ENCODE results near the gene TNS2.
"Not testable (repeated sequence)": the region's sequence is repeated elsewhere in the genome, so short reads cannot be mapped to it uniquely, and the experiment has no call there.

The TNS2 gene

GRCh38 chr12:53094796-53095595 lies 45.1 kb downstream of the TNS2 start:
- DNase-seq = not testable (repeated sequence)

- DNase-seq = not testable (repeated sequence)
Measured at GRCh38 chr12:53095596-53095895, 45.7 kb downstream of the TNS2 start.

DNA sequence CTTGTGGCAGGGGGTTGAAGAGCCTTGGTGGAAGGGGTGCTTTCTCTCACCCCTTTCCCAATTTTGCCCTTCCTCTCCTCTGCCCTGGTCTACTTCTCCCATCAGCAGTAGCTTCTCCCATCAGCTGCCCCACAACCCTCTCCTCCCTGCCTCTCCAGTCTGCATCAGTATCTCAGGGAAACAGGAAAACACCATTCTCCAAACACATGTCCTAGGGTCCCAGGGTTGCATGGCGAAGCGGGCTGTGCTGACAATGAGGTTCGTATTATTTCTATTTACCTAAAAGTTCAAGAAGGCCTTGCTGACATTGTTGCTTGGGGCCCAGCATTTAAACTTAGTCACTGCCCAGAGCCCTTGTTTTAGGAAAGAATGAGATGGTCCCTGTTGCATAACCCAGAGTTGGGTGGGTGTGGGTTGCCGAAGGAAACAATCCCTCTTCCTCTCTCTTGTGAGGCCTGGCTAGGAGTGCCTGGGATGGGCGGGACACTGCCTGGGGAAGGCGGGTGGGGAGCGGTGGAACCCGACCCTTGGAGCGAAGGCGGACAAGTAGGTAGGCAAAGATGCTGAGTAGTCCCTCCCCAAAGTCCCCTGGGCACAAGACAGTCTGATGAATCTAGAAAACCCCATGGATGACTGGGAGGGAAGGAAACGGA lies 46.4 kb downstream of the TNS2 start:
- DNase-seq = no peak

DNA sequence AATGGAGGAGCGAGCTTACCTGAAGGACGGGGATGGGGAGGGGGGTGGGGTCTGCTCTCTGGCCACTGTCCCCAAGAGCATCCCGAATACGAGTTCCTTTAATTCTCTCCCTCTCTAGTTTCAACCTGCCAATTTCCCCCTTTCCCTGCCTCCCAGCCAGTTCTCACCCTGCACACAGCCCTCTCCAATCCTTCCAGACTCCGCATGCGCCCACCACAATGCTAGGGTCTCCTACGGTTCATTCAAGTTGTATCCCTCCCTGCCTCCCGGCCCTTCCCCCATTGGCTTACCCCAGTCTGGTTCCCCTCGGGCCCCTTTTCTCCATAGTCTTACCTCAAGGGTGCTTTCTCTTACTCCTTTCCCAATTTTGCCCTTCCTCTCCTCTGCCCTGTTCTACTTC lies 46.9 kb downstream of the TNS2 start:
- DNase-seq = no peak

GRCh38 chr12:53097207-53097563 lies 47.3 kb downstream of the TNS2 start:
- DNase-seq = no peak

GRCh38 chr12:53097564-53098353 lies 47.9 kb downstream of the TNS2 start, which contains the start of gene IGFBP6:
IGFBP6 (plus strand) TSS chr12:53097667; CDS start chr12:53097718, 51 bp downstream.
- DNase-seq = no peak

DNA sequence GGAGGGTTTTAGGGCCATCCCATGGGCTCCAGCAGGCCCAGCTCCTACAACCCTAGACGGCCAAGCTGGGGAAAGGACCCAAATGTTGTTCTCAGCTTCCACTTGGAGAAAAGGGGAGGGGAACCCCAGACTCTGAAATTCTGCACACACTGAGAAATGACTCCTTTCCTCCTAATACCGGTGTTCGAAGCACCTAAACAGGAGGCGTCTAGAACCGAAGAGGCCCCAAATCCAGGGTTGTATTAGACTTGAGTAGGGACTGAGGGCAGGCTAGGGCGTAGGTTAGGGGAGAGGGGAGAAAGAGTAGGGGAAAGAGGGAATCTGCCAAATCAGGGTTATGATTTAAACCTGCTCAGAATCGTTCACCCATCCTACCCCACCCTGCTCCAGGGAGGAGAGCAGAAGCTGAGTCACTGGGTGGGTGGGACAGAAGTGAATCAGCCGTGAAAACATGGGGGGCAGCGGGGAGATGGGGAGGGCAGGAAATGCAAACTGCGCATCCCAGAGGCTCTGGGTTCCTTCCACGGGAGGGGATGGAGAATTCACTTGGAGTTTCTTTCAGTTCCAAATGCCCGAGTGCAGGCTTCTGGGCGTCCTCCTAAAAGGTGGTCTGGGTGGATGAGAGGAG lies 48.6 kb downstream of the TNS2 start:
- DNase-seq = no peak

GRCh38 chr12:53099071-53099882 lies 49.4 kb downstream of the TNS2 start:
- DNase-seq = peak; percentile 40

GRCh38 chr12:53100466-53101151 lies 50.7 kb downstream of the TNS2 start:
- no peak for DNase-seq

DNA sequence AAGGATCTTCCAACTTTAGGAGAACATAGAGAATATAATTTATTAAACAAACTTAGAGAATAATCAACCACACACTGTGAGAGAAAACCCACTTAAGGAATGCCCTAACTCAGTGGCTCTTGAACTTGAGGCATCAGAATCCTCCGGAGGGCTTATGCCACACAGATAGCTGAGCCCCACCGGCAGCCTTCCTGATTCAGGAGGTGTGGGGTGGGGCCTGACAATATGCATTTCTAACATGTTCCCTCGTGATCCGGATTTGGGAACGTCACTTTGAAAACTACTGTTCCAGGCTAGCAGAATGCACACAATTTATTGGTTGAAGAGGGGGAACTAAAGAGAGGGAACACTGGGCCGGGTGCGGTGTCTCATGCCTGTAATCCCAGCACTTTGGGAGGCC lies 51.4 kb downstream of the TNS2 start:
- DNase-seq = no peak

DNA sequence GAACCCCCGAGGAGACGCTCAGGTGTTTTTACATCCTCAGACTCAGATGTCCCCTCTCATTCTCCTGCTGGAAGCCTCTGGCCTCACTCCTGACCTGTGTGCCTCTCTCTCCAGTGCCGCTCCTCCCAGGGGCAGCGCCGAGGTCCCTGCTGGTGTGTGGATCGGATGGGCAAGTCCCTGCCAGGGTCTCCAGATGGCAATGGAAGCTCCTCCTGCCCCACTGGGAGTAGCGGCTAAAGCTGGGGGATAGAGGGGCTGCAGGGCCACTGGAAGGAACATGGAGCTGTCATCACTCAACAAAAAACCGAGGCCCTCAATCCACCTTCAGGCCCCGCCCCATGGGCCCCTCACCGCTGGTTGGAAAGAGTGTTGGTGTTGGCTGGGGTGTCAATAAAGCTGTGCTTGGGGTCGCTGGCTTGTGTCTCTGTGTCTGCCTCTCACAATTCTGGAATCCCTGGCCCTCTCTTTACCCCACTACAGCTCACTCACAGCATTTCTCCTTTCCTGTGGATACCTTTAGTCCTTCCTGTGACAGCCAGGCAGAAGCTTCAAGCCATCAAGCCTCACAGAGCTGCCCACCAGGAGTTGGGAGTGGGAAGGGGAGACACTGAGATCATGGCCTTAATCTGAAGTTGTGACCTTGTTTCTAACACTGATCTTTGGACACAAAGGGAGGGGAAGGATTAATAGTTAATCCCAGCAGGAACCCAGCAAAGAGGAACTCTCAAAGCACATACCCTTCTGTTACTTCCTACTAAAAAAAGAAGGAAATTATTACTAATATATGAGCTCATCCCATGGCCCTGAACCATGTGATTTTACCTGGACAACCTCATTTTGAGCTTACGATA lies 52.3 kb downstream of the TNS2 start:
- DNase-seq = no peak

- no peak for DNase-seq
Measured at GRCh38 chr12:53102883-53103807, 53.3 kb downstream of the TNS2 start, which contains the start of gene SOAT2. SOAT2 (plus strand) TSS chr12:53103486; CDS start chr12:53103578, 92 bp downstream.

GRCh38 chr12:53103860-53104305 lies 54.0 kb downstream of the TNS2 start:
- DNase-seq = no peak

DNA sequence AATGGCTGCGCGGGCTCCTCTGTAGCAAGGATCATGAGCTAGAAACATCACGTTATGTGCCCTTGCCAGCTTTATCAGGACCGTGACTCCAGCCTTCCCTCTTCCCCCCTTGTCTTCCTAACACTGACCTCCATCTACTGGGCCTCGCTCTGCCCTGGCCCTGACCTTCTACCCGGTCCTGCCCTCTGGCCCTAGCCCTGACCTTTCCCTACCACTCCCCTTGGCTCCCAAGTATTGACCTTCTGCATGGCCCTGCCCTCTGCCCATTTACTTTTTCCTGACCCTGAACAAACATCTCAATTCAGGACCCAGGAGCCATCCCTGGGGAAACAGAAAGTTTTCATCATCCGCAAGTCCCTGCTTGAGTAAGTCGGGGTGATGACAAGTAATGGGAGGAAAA lies 55.4 kb downstream of the TNS2 start:
- no peak for DNase-seq

- DNase-seq = no peak
Measured at GRCh38 chr12:53105712-53106439, 56.0 kb downstream of the TNS2 start.

- DNase-seq = no peak
Measured at GRCh38 chr12:53107122-53107521, 57.3 kb downstream of the TNS2 start.

DNA sequence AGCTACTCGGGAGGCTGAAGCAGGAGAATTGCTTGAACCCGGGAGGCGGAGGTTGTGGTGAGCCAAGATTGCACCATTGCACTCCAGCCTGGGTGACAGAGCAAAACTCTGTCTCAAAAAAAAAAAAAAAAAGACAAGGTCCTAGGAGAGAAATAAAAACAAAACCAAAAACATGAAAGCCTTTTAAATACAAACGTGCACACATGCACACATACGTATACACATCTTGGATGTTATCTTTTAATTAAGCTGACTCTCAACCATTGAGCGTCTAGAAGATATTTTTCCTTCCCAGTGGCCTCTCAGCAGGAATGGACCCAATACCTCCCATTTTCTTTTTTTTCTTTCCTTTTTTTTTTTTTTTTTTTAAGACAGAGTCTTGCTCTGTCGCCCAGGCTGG lies 62.6 kb downstream of the TNS2 start:
- not testable (repeated sequence) for DNase-seq

DNA sequence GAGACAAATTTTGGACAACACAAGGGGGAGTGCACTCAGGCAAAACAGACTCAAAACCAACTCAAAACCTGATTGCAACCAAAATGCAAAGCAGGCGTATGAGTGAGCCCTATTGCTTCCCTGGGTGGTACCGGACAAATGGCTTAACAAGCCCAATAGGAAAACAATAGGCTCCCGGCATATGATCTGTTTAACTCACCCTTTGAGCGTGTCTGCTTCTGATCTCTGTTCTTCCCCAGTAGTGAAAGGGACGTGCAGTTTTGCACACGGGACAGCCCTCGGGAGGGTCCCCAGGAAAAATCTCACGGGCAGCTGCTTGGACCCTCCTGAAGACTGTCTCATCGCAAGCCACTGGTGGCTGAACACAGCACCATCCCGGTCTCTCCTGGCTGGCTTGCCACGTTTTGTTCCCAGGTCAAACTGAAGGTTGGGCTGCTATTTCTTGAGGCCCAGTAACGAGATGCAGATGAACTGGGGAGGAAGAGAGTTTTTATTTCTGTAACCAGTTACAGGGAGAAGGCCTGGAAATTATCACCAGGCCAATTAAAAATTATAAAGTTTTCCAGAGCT lies 63.4 kb downstream of the TNS2 start:
- DNase-seq = no peak
